Measurements from ENCODE around the gene KCNIP3.

The KCNIP3 gene

DNA sequence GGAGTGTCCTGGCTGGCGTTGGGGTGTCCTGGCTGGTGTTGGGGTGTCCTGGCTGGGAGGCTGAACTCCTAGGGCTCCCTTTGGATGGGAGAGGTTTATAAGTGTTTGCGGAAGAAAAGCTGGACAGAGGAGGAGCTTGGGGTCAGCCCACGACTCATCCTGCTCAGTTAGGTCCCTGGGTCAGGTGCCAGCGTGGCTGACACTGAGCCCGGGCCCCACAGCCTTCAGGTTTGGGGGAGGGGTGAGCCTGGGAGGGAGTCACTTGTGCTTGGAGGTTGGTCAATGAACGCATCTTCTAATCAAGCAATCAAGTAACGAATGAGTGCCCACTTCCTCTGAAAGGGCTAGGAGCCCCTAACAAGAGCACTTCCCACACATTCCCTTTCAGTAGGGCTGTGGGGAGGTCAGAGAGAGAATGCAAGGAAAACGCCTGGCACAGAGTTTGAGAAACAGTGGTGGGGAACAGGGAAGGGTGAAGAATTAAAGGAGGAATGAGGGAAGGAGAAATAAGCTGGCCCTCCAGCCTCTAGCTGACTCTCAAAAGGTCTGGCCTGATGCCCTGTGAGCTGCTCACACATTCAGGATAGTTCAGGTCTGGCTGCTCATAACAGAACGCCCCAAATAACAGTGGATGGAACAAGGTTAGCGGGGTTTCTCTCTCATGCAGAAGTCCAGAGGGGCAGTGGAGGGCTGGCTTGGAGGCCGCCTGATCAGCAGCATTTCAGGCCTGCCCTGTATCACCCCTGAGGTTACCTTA is 670 bp downstream of the KCNIP3 start:
- DNase-seq, result no peak

DNA sequence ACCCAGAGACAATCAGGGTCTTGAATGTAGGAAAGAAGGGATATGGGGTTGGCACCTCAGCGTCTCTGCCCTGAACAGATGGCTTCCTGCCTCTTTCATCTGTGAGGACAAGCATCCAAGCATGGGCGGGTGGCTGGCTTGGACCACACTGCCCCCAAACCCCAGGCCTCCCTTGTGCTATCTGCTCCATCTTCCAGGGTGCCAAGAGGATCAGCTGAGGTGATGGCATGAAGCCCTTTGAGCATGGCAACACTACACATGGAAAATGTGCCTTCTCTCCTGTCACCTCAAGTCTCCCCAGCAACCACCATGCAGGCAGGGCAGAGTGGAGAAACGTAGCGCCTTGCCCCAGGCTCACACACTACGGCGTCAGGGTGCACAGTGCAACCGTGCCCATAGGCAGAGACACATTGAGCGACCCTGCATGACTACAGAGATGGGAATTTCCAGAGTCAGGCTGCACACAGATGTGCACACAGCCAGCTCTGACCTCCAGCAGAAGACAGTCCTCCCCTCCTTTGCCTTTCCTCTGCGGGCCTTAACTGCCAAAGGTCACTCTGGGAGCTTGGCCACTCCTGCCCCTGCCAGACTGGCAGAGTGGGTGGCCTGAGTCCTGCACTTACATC is 1.5 kb downstream of the KCNIP3 start:
- no peak for DNase-seq

DNA sequence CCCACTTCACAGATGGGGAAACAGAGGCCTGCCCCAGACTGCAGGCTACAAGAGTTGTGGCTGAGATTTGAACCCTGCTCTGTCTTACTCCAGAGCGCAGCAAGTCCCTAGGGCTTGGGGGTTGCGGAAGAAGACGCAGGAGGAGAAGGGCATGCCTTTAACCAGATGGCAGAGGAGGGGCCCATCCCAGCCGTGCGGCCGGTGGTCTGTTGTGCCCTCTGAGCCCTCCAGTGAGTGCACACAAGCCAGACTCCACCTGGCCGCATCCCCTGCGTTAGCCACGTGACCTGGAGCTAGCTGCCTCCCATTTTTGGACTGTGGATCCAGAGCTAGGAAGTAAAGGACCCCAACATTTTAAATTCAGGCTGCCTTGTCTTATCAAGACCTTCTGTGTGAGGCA is 2.8 kb downstream of the KCNIP3 start:
- no peak for DNase-seq

DNA sequence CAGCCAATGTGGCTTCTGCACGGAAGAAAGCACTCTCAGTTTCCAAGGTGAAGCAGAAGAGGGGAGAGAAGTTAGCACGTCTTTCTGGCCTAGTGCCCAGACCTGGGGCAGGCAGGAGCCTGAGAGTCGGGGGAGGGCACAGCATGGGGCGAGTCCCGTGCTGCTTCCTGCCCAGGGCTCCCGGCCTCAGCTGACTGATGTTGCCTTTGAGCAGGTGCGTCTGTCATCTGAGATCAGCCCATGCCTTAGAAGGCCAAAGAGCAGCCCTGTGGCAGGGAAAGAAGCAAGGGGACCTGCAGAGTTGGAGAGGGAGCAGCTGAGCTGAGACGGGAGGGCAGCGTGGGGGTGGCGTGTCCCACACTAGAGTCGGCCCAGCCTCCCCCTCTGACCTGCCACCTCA is 3.3 kb downstream of the KCNIP3 start:
- DNase-seq, result no peak

DNA sequence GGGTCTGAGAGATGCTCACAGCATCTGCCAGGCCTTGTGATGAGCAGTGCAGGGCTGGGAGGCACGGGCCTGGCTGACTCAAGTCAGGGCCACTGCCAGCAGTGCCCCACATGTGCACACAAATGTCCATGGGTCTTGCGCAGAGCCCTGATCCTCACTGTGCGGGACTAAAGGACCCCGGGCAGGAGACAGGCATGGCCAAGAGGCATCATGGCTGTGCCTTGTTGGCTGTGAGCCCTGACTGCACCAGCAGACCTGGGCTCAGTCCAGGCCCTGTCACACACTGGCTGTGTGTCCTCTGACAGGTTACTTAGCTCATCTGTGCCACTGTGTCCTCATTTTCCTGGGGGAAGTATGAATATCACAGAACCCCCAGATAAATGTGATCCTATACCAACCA is 4.0 kb downstream of the KCNIP3 start:
- DNase-seq, result no peak

DNA sequence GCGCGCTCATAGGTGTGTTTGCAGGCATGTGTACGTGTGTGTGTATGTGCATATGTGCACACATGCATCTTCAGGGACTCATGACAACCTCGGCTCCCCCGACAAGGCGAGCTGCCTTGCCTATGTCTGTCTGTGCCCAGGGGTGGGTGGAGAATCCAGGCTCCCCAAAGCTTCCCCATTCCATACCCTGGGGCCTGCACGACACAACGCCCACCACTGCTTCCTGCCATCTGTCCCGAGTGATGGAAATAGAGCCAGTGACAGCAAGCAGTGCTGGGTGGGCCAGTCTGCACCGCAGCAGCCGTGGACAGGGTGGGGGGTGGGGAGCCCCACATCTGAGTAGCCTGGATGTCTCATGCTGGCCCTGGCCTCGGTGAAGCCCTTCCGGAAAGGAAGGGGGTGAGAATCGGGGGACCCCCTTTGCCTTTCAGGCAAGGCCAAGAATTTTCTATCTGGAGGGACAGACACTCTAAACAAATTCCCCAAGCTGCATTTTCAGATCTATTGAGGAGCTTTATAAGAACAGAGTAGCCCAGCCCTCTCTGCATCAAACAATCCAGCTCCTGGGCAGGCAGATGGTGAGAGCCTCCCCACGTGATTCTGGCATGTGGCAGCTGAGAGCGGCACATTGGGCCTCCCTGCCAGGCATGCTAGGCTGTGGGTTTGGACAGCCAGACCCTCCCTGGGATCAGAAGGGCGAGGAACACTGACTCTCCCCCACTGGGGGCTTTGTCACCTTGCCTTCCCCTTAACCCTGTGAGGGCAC is 4.9 kb downstream of the KCNIP3 start:
- no peak for DNase-seq

DNA sequence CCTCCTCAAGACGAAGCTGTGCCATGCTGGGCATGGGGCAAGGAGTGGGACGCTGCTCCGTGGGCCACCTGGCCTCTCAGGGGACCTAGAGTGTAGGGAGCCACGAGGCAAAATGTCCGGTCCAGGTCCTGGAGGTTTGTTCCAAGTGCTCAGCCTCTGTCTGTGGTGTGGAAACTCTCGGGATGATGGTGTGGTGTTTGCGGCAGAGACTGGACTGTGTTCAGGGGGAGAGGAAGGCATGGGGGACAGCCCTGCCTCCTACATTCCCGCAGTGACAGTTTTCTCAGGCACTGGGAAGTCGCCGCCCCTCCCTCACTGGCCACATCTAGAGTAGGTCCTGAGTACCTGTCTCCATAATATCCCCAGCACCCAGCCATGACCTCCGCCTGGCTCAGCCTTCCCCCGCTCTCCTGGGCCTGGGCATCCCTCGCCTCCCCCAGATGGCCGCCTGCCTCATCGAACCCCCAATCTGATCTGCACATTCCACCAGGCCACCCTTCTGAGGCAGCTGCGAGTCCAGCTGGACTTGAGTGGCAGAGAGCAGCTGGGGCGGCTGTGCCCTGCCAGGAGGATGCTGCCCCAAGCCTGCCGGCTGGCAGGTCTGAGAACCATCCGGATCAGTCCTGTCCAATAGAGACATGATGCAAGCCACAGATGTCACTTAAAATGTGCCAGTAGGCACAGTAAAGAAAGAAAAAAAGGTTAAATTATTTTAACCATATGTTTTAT is 6.2 kb downstream of the KCNIP3 start:
- DNase-seq, result no peak

DNA sequence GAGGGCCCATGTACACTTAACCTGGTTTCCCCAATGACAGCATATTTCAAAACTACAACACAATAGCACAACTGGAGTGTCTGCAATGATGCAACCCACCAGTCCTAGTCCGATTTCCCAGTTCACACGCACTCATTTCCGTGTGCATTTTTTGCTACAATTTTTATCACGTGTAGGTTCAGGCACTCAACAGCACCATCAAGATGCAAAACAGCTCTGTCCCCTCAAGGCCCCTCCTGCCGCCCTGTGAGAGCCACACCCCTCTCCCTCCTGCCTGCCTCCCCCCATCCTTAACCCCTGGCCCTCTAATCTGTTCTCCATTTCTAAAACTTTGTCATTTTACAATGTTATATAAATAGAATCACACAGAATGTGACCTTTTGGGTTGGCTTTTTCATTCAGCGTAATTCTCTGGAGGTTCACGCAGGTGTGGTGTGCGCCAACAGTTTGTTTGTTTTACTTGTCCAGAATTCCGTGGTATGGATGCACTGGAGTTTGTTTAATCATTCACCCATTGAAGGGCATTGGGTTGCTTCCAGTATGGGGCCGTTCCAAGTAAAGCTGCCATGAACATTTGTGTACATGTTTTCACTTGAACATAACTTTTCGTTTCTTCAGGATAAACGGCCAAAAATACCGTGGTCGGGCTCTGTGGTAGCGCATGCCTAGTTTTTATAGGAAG is 8.4 kb downstream of the KCNIP3 start:
- DNase-seq, result no peak

DNA sequence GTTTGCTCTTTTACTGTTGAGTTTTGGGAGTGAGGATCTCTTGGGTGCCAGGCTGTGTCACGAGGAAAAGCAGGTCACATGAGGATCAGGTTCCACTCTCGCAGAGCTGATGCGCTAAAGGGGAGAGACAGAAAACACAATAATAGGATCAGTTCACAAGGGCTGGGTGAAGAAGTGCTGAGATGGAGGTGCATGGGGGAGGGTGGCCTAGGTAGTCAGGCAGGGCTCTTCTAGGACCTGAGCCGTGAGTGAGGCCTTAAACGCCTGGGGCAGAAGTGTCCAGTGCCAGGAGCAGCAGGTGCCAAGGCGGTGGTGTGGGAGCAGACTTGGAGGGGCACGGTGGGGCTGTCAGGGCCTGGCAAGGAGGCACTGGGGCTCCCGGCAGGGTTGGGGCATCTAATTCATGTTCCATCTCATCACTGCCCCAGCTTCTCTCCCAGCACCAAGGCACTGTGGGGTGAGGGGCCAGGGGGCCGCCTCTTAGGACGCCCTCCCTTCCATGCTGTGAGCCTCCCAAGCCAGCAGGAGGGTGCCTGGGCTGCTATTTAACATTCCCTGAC is 9.3 kb downstream of the KCNIP3 start:
- no peak for DNase-seq

DNA sequence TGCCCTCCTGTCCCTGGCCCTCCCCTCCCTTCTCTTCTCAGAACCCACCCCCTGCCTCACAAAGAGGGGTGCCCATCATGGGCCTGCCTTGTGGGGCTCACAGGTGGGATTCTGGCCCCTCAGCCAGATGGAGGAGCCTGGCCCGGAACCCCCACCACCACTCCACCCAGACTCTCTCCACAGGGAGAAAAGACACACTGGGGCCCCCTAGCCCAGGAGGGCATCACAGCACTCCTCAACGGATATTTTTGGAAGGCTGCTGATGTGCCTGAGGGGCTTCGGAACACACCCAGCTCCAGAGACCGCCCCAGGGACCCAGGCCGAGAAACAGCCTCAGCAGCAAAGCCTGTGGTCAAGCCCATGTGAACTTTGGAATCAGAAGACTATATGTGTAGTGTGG is 9.9 kb downstream of the KCNIP3 start:
- no peak for DNase-seq

DNA sequence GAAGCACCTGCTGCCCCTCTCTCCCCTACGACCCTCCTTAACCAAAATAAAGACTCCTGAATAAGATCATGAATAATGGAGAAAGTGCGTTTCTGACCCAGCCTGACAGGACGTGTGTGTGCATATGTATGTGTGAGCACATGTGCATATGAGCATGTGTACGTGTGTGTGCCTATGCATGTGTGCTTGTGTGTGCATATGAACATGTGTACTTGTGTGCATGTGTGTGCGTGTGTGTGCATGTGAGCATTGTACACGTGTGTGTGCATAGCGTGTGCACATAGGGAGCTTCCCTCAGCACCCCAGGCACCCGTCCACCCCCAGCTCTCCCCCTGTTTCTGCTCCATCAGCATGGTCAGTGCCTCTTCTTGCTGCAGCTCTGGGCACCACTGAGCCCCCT is 10.7 kb downstream of the KCNIP3 start:
- DNase-seq, result no peak

DNA sequence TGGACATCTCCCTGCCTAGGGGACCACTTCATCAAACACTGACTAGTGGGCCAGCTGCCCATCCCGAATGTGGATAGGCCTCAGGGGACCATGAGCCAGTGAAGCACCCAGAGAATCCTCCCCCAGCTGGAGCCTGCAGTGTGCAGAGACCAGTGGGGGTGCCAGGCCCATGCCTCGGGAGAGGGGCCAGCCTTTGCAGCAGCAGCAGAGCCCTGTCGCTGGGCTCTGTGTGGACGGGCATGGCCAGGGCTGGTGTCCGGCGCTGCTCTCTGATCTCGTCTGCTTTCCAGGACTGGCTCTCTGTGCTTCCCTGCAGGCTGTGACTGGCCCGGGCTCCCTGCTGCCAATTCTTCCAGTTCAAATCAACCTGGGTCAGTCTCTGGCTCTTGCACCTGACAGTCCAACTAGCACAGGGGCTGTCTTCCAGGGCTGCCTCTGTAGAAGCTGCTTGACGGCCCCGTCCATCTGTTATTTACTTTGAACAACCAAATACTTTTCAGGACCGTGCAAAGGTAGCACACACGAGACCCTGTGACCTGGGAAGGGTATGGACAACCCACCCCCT is 11.4 kb downstream of the KCNIP3 start:
- no peak for DNase-seq

DNA sequence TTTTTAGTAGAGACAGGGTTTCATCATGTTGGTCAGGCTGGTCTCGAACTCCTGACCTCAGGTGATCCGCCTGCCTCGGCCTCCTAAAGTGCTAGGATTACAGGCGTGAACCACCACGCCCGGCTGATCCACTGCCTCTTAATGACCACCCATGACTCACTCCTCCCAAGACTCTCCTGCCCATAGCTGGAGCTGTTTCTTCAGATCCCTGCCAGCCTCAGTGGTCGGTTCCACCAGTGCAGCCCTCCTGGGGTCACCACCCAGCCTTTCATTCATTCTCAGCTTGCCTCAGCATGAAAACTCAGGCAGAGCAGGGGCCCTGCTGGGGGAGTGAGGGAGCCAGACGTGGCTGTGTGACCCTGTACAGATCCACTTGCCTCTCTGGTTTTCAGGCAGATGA is 12.5 kb downstream of the KCNIP3 start:
- DNase-seq, result no peak

DNA sequence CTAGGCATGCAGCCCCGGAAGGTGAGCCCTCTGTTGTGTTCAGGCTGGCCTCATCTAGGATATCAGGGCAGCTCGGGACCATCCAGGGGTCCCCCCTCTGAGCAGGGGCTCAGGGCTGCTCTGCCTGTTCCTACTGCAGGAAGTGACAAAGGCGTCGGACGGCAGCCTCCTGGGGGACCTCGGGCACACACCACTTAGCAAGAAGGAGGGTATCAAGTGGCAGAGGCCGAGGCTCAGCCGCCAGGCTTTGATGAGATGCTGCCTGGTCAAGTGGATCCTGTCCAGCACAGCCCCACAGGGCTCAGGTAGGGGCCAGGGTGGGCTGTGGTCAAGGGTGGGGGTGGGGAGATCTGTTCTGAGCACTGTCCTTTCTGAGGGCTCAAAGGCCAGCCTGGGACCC is 13.1 kb downstream of the KCNIP3 start:
- DNase-seq, result no peak

DNA sequence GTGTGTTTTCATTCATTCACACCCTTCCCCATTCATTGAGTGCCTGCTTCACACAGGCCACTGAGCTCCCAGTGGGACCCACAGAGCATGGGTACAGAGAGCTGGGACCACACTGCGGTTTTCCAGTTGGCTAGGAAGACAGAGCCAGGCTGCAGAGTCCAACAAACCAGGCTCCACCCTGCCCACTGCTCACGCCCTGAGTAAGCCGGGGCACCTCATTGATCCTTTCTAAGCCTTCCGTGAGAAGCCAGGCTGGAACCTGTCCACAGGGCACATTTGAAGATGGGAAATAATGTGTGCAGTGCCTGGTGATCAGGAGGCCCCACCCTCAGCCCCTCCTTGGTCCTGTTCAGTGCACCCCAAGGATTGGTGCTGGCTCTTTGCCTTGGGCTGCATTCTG is 13.5 kb downstream of the KCNIP3 start:
- DNase-seq, result no peak

DNA sequence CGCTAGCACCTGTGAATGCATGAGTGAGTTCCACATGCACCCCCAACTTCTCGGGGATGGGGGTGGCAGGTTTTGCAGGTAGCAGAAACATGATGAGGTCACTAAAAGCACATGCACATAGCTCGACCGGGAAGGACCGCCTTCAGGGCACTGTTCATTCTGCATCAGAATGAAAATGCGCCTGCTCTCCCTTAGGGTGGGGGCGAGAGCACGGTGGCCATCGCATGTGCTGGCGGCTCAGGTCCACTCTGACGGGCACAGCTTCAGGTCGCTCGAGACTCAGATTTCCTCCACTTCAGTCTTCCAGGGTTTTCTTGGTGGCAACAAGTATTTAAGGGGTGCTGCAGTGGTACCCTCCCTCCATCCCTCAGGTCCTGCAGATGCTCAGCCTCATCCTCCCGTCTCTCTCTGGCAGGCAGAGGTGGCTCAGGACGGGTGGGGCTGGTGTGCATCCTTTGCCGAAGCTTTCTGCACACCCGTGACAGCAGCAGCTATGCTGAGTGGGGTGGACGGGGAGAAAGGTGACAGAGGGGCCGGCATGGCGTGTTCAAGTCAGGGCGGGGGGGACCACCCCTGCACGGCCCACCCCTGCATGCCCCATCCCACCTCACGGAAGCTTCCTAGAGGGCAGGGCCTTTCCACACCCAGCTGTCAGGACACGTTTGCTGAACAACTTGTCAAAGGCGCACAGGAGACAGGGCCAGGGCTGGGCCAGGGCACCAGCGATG is 14.8 kb downstream of the KCNIP3 start:
- DNase-seq, result no peak

DNA sequence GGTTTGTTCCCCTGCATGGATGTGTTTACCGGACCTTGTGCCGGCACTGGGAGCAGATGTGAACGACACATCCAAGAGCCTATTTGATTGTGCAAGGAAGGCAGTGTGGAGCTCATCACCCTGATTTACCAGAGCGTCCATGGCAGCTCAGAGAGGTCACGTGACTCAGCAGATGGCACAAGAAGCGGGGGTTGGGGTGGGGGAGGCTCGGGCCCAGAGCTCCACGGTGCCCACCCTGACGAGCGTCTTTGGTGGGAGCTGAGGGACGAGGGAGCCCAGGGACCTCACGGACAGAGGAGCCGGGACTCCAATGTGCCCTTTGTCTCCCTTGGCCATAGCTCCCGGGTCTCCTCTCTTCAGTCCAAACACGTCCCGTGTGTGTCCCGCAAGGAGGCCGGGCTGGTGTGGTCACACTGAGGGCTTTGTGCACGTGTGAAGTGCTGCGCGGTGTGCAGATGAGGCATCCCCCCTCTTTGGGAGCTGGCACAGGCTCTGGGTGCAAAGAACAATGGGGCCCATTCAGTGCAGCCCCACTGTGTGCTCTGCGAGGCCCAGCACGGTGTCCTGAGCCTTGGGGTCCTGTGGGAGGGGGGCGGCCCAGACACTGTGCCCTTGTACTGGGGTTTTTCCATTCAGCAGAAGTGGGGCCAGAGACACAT is 15.5 kb downstream of the KCNIP3 start:
- DNase-seq, result no peak

DNA sequence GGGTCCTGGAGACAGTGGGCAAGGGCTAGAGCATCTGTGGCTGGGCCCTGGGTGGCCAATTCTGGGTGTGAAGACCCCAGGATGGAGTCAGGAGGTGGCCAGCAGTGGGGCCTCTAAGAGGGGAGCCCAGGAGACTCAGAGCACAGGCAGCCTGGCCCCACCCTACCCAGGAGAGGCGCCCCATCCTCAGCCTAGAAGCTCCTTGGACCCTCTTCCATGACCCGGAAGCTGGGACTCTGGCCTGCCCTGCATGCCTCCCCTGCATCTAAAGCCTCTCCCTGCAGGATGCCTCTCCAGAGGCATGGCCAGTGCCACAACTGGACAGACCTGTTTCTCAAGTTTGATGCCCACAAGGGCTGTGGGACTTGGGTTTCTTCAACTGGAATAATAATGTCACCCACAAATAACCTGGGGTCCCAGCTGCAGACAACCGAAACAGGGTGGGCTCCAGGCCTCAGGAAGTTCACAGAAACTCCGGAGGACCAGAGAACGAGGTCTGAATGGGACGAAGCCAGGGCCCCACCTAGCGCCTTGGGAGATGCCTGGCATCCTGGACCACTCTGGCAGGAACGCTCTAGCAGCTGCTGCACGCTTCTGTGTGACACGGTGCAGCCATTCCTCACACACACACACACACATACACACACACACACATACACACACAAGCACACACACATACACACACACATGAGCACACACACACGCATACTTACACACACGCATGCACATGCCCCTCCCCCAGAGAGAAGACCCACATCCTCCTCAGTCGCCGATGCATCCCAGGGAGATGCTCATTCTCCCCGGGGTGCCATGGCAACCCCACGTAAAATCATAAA is 16.4 kb downstream of the KCNIP3 start:
- no peak for DNase-seq

DNA sequence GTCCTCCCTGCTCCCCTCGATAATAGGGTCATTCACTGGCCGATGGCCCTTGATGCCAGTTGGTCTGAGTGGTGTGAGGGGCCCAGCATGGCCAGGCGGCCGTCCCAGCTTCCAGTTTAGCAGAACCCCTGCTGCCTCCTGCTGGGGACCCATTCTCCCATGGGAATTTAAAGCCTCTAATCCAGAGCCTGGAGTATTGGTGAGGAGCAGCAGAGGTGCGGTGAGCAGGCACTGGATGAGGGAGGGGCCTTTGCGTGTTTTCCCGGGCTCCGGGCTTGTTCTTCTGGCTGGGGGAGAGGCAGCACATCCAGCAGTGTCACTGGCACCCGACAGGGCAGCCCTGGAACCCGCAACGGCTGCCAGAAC is 17.4 kb downstream of the KCNIP3 start:
- no peak for DNase-seq
